HepG2 (cell line): ENCODE results near the gene CCM2.

ENCODE experiments used
- CREB1 ChIP-seq, 2 experiments: fragments of 450-650 bp in 1 of 2; IDR thresholded peaks; 2 replicates each; pipeline ENCODE4 v1.6.1; 2016 to 2017; ENCODE audit warnings: control low read depth in 1 of 2, mild to moderate bottlenecking in 1 of 2, missing compliant biosample characterization in 1 of 2, missing genetic modification characterization in 1 of 2
- FOXP1 ChIP-seq, 2 experiments: fragments of 450-650 bp in 1 of 2; IDR thresholded peaks; 2 replicates each; pipeline ENCODE4 v1.6.1; 2017 to 2018; ENCODE audit warnings: antibody characterized with exemption in 1 of 2
- MAZ ChIP-seq, 2 experiments: sonication (generic) in 1 of 2; formaldehyde crosslinking in 1 of 2; IDR thresholded peaks; 2 replicates each; pipeline versions ENCODE4 v1.5.0 to v1.6.1; 2012 to 2020; ENCODE audit warnings: low read depth in 2 of 2, mild to moderate bottlenecking in 2 of 2, borderline replicate concordance in 1 of 2, improper control_type of control experiment in 1 of 2, low read length in 1 of 2, missing genetic modification reagents in 1 of 2, moderate library complexity in 1 of 2
- NFIC ChIP-seq: IDR thresholded peaks from 2 replicates; pipeline ENCODE4 v1.6.1; 2012; ENCODE audit warnings: mild to moderate bottlenecking, low read length, inconsistent platforms
- SMARCC2 ChIP-seq: fragments of 450-650 bp; IDR thresholded peaks from 2 replicates; pipeline ENCODE4 v1.6.1; 2017; ENCODE audit warnings: antibody characterized with exemption, mild to moderate bottlenecking
- ZNF274 ChIP-seq: sonication (generic); formaldehyde crosslinking; IDR thresholded peaks from 2 replicates; pipeline ENCODE4 v1.5.1; 2020; ENCODE audit warnings: mild to moderate bottlenecking, missing genetic modification reagents
- ZSCAN31 ChIP-seq: sonication (generic); formaldehyde crosslinking; IDR thresholded peaks from 2 replicates; pipeline ENCODE4 v1.5.0; 2020; ENCODE audit warnings: low read depth, mild to moderate bottlenecking, missing genetic modification reagents
- TF ChIP-seq, protein P1 (sequence below): sonication (generic); formaldehyde crosslinking; IDR thresholded peaks from 2 replicates; pipeline ENCODE4 v1.4.0; 2020; ENCODE audit warnings: missing genetic modification reagents, mild to moderate bottlenecking, borderline replicate concordance
- TF ChIP-seq, protein P2 (sequence below): sonication (generic); formaldehyde crosslinking; IDR thresholded peaks from 2 replicates; pipeline ENCODE4 v1.5.0; 2020; ENCODE audit warnings: mild to moderate bottlenecking, low read depth, missing genetic modification reagents, borderline replicate concordance
- TF ChIP-seq, protein P3 (sequence below): sonication (generic); formaldehyde crosslinking; IDR thresholded peaks from 2 replicates; pipeline ENCODE4 v1.5.0; 2020; ENCODE audit warnings: mild to moderate bottlenecking, missing genetic modification reagents, moderate library complexity

DNA sequence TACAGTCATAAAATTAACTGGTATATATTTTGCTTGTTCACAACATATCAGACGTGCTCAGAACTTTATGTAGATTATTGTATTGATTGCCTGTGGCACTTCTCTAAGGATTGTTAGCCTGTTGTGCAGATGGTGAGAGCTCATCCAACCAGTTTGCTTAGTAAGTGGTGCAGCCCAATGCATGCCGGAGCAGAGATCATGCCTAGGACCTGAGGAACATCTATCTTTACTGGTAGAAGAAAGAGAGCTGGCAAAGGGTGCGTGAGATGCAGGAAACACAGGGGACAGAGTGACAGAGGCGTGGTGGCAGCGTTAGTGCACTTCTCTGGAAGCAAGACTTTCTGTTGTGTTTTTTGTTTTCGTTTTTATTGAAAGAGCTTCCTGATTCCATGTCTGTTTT lies 35.9 kb downstream of the CCM2 start:
- TF ChIP-seq FOXP1 (IDR thresholded peaks at IDR 0.05) (no peak), FOXP1 (CRISPR knock-in tag; IDR thresholded peaks at IDR 0.05) (no peak), CREB1 (IDR thresholded peaks at IDR 0.05) (no peak), CREB1 (CRISPR knock-in tag; IDR thresholded peaks at IDR 0.05) (no peak), MAZ (IDR thresholded peaks at IDR 0.05; ENCODE audit: borderline replicate concordance, low read depth, low read length) (no peak), MAZ (CRISPR knock-in tag; IDR thresholded peaks at IDR 0.05; ENCODE audit: low read depth) (no peak), ZSCAN31 (no peak), SMARCC2 (no peak), ZNF274 (CRISPR knock-in tag) (no peak), NFIC (no peak)
- TF ChIP-seq, protein P1, sequence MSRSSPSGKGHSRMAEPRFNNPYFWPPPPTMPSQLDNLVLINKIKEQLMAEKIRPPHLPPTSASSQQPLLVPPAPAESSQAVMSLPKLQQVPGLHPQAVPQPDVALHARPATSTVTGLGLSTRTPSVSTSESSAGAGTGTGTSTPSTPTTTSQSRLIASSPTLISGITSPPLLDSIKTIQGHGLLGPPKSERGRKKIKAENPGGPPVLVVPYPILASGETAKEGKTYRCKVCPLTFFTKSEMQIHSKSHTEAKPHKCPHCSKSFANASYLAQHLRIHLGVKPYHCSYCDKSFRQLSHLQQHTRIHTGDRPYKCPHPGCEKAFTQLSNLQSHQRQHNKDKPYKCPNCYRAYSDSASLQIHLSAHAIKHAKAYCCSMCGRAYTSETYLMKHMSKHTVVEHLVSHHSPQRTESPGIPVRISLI (CRISPR knock-in tag), result no peak
- TF ChIP-seq, protein P2, sequence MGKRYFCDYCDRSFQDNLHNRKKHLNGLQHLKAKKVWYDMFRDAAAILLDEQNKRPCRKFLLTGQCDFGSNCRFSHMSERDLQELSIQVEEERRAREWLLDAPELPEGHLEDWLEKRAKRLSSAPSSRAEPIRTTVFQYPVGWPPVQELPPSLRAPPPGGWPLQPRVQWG (CRISPR knock-in tag), result no peak
- TF ChIP-seq, protein P3, sequence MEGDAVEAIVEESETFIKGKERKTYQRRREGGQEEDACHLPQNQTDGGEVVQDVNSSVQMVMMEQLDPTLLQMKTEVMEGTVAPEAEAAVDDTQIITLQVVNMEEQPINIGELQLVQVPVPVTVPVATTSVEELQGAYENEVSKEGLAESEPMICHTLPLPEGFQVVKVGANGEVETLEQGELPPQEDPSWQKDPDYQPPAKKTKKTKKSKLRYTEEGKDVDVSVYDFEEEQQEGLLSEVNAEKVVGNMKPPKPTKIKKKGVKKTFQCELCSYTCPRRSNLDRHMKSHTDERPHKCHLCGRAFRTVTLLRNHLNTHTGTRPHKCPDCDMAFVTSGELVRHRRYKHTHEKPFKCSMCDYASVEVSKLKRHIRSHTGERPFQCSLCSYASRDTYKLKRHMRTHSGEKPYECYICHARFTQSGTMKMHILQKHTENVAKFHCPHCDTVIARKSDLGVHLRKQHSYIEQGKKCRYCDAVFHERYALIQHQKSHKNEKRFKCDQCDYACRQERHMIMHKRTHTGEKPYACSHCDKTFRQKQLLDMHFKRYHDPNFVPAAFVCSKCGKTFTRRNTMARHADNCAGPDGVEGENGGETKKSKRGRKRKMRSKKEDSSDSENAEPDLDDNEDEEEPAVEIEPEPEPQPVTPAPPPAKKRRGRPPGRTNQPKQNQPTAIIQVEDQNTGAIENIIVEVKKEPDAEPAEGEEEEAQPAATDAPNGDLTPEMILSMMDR (CRISPR knock-in tag), result no peak
